Testis (tissue), 2 donors: ENCODE measurements around the gene FOXN3.

ENCODE experiments used
- POLR2A ChIP-seq: fragments of 450-650 bp; IDR thresholded peaks from one replicate; pipeline ENCODE4 v1.6.1; 2017; ENCODE audit warnings: antibody characterized with exemption, mild to moderate bottlenecking, moderate library complexity
- TF ChIP-seq, protein P1 (sequence below), 3 experiments: fragments of 450-650 bp in 2 of 3; fragments of 200-600 bp in 1 of 3; sonication (generic) in 1 of 3; IDR thresholded peaks; one replicate each; pipeline ENCODE4 v1.5.1; 2016 to 2019; ENCODE audit warnings: antibody characterized with exemption in 3 of 3, mild to moderate bottlenecking in 2 of 3, moderate library complexity in 1 of 3

DNA sequence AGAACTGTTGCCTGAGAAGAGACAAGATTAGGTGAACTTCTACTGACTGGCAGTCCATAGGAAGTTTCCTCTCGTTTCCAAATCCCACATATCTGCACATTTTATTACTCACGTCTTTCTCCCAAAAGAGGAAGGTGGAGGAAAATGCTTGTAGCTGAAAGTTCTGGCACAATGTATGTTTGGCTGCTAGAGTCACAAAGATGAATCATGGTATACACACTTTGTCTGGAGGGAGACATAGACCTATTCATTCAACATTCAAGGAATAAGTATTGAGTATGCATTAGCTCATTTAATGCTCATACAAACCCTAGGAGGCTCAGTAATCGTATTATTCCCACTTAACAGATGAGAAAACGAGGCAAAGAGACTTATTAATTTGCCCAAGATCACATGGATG, 291.8 kb downstream of the FOXN3 start:
- no peak for TF ChIP-seq POLR2A
- TF ChIP-seq, protein P1, sequence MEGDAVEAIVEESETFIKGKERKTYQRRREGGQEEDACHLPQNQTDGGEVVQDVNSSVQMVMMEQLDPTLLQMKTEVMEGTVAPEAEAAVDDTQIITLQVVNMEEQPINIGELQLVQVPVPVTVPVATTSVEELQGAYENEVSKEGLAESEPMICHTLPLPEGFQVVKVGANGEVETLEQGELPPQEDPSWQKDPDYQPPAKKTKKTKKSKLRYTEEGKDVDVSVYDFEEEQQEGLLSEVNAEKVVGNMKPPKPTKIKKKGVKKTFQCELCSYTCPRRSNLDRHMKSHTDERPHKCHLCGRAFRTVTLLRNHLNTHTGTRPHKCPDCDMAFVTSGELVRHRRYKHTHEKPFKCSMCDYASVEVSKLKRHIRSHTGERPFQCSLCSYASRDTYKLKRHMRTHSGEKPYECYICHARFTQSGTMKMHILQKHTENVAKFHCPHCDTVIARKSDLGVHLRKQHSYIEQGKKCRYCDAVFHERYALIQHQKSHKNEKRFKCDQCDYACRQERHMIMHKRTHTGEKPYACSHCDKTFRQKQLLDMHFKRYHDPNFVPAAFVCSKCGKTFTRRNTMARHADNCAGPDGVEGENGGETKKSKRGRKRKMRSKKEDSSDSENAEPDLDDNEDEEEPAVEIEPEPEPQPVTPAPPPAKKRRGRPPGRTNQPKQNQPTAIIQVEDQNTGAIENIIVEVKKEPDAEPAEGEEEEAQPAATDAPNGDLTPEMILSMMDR (IDR thresholded peaks at IDR 0.05) = no peak
